Kidney (tissue), 14 donors: ENCODE measurements around the gene NFYC. TPM values are rescaled to one million over a fixed set of nuclear protein-coding genes. Genes with fewer than 3 reads are reported as not detected.

Source experiments
- DNase-seq, 5 donors: peaks; one replicate each; pipeline ENCODE4 v3.0.0-alpha.2; 2013 to 2020
- FAIRE-seq: peaks from 2 replicates; lab custom pipeline; 2012; peaks lifted over from hg19 to GRCh38; lab: Jason Lieb, UNC
- H3K27ac ChIP-seq, 2 donors: one replicate each; pipeline ENCODE4 v1.7.0; 2013; ENCODE audit warnings: low read depth in 2 of 2, low read length in 2 of 2, inconsistent platforms in 1 of 2
- H3K27me3 ChIP-seq: one replicate; pipeline ENCODE4 v1.7.1; 2013; ENCODE audit warnings: low read length, inconsistent platforms; ENCODE audit not compliant: control insufficient read depth, insufficient read depth
- H3K36me3 ChIP-seq, 3 donors: one replicate each; pipeline versions ENCODE4 v1.7.0 to v1.7.1; 2013; ENCODE audit warnings: low read length in 3 of 3, control low read depth in 1 of 3, inconsistent platforms in 1 of 3; ENCODE audit not compliant: insufficient read depth in 3 of 3, control insufficient read depth in 2 of 3
- H3K4me1 ChIP-seq, 3 donors: one replicate each; pipeline versions ENCODE4 v1.7.0 to v1.7.1; 2013; ENCODE audit warnings: low read length in 3 of 3, inconsistent platforms in 1 of 3, low read depth in 1 of 3; ENCODE audit not compliant: control insufficient read depth in 2 of 3, insufficient read depth in 2 of 3
- H3K4me3 ChIP-seq, 3 donors: one replicate each; pipeline versions ENCODE4 v1.7.0 to v1.8.1; 2013; ENCODE audit warnings: low read length in 3 of 3, control low read depth in 1 of 3, inconsistent platforms in 1 of 3
- H3K9ac ChIP-seq, 3 donors: one replicate each; pipeline versions ENCODE4 v1.7.0 to v1.7.1; 2013; ENCODE audit warnings: low read length in 3 of 3, control low read depth in 1 of 3, inconsistent platforms in 1 of 3
- H3K9me3 ChIP-seq, 3 donors: one replicate each; pipeline versions ENCODE4 v1.7.0 to v1.7.1; 2013; ENCODE audit warnings: low read length in 3 of 3, control low read depth in 1 of 3, inconsistent platforms in 1 of 3; ENCODE audit not compliant: control insufficient read depth in 2 of 3, insufficient read depth in 1 of 3
- intact Hi-C: fragments of 100-400 bp; cut with DNase I; formaldehyde crosslinking; loops from one replicate; pipeline ENCODE4 v1.11.1; 2022
- polyA plus RNA-seq: library from polyadenylated mRNA; stranded (reverse); fragments of 350-450 nt; fragmentation: Illumina TruSeq; extraction: RNeasy Lipid Tissue Mini Kit (QIAGEN cat#74804); gene quantifications from one replicate; pipeline ENCODE4 v1.2.3, GENCODE V29; 2014; ENCODE audit warnings: low read depth, low replicate concordance; ENCODE audit not compliant: insufficient read depth
- total RNA-seq: library from RNA; stranded (reverse); fragmentation: NEBNext Ultra II Directional; extraction: Animal tissue kit (Norgen Biotek cat#: 25700); gene quantifications from one replicate; pipeline ENCODE4 v1.2.1, GENCODE V29; 2021
- TF ChIP-seq, protein P1 (sequence below): IDR thresholded peaks from 3 replicates; pipeline ENCODE4 v1.5.1; 2012; ENCODE audit warnings: mild to moderate bottlenecking, moderate library complexity, borderline replicate concordance; ENCODE audit not compliant: insufficient read depth; ENCODE audit errors: extremely low read depth
- donor health status: control.
- donor health status: control.
- donor health status: control.
- donor health status: control.
- donor health status: control.
- donor health status: DM: yes; HTN: yes; CAD: no.
- donor health status: Normal renal cell carcinoma (clear cell type).

The NFYC gene
- total and polyA plus RNA-seq, 2 donors from 2014 or later, result 52.1 to 69.3 TPM

GRCh38 chr1:40788561-40789341 lies 97.2 kb downstream of the NFYC start:
- intact Hi-C loops, result no loop called here
- no peak overlapping the region for H3K27ac ChIP-seq
- DNase-seq, result peak in 1 of 5 donors; percentile 47
- H3K4me1 ChIP-seq, result no peaks in the 10 kb centered on the region
- no peak overlapping the region for H3K9ac ChIP-seq
- H3K4me3 ChIP-seq, result no peak overlapping the region
- no peaks in the 10 kb centered on the region for H3K9me3 ChIP-seq
- no peaks in the 10 kb centered on the region for H3K27me3 ChIP-seq
- TF ChIP-seq, protein P1, sequence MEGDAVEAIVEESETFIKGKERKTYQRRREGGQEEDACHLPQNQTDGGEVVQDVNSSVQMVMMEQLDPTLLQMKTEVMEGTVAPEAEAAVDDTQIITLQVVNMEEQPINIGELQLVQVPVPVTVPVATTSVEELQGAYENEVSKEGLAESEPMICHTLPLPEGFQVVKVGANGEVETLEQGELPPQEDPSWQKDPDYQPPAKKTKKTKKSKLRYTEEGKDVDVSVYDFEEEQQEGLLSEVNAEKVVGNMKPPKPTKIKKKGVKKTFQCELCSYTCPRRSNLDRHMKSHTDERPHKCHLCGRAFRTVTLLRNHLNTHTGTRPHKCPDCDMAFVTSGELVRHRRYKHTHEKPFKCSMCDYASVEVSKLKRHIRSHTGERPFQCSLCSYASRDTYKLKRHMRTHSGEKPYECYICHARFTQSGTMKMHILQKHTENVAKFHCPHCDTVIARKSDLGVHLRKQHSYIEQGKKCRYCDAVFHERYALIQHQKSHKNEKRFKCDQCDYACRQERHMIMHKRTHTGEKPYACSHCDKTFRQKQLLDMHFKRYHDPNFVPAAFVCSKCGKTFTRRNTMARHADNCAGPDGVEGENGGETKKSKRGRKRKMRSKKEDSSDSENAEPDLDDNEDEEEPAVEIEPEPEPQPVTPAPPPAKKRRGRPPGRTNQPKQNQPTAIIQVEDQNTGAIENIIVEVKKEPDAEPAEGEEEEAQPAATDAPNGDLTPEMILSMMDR, result no peak
- no peak for FAIRE-seq
- no peaks in the 10 kb centered on the region for H3K36me3 ChIP-seq

- no peaks in the 10 kb centered on the region for H3K4me1 ChIP-seq
- no peaks in the 10 kb centered on the region for H3K36me3 ChIP-seq
- no peak for FAIRE-seq
- TF ChIP-seq, protein P1, result no peak
- intact Hi-C loops, result no loop called here
- no peak overlapping the region for H3K9ac ChIP-seq
- no peaks in the 10 kb centered on the region for H3K27me3 ChIP-seq
- no peaks in the 10 kb centered on the region for H3K9me3 ChIP-seq
- no peak overlapping the region for H3K4me3 ChIP-seq
- no peak for DNase-seq
- H3K27ac ChIP-seq, result no peak overlapping the region
Observed at GRCh38 chr1:40789342-40789598, 97.8 kb downstream of the NFYC start.

DNA sequence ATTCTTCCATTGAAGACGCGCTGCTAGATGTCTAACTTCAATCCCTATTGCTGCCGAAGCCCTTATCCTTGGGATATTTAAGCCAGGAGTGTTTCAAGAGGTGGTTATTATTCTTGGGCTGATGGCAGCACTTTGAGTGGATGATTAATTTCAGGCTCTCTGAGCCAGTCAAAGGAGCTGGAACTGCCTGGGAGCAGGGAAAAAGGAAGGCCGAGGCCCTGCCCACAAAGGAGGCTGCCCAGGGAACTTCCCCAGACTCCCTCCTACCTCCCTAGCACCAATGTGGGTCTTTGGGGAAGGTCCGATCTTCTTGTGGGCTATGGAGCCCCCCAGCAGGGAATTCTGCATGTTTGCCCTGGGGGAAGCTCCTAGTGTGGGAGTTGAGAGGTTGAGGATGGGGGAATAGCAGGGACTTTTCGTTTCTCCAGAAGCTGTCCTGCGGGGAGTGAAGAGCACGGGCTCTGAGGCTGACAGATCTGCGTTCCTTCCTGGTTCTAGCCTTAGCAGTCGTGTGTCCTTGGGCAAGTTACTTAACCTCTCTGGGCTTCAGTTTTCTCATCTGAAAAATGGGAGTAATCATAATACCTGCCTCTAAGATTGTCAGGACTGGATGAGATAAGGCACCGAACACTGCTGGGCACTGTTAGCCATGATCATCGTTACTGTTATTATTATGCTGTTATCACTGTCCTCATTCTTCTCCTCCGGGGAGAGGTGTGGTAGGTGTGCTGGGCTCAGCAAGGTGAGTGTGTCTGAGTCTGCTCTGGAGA lies 98.3 kb downstream of the NFYC start:
- FAIRE-seq (no peak), DNase-seq (peak in 1 of 5 donors; percentile 30)
- Histone ChIP-seq H3K27me3 (no peaks in the 10 kb centered on the region), H3K9me3 (no peaks in the 10 kb centered on the region), H3K4me1 (no peaks in the 10 kb centered on the region), H3K9ac (no peak overlapping the region), H3K36me3 (no peaks in the 10 kb centered on the region), H3K4me3 (no peak overlapping the region), H3K27ac (no peak overlapping the region)
- intact Hi-C loops, result no loop called here
- TF ChIP-seq, protein P1, result no peak
